ENCODE measurements around the gene CAMK1D.

DNA sequence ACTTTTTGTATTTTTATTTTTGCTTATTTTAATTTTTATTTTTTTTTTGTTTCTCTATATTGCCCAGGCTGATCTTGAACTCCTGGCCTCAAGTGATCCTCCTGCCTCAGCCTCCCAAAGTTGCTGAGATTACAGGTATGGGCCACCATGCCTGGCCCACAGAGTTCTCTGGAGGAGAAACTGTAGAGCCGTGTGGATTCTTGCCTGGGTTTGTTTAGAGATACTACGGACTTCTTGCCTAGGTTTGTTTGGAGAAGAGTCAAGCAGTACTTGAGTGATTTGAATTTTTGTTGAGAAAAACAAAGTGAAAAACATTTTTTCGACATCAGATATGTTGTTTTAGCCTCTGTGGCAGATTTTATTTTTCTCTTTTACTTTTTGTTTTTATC lies 99.0 kb downstream of the CAMK1D start:
- TF ChIP-seq POLR2A (IDR thresholded peaks at IDR 0.05) (no peak), CTCF (IDR thresholded peaks at IDR 0.05) (no peak), EP300 (IDR thresholded peaks at IDR 0.05) (no peak)
